HG03378 (cell line): ENCODE results near the gene SEC14L3.

Experiments used
- ATAC-seq: cut with Tn5 transposase; IDR thresholded peaks from one replicate; pipeline ENCODE4 v1.9.1; 2021; ENCODE audit warnings: mild to moderate bottlenecking, moderate library complexity; ENCODE audit not compliant: unreplicated experiment

The SEC14L3 gene

GRCh38 chr22:30424534-30425326 lies 47.1 kb downstream of the SEC14L3 start:
- no peak for ATAC-seq

DNA sequence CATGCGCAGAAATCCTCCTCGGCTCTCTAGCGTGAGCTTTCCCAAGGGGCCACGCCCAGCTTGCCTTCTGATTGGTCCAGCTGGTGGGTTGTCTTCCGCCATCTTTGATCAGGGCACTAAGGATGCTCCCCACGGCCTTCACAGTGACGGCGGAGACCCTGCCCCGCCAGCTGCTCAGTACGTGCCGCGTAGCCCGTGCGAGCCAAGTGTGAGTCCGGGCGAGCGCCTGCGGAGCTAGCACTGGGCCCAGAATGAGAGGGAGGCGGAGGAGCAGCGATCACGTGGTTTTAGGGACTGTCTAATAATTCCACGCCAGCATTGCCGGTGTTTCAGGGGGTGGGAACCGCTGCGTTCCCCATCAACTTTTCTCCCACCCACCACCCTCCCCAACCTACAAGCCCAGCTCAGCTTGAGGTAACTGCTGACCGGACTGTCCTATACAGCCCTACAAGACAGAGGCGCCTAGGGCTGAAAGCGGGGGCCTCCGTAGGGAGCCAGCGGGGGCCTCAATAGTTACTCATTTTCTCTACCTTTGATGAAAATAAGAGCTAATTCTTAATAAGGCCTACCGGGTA lies 47.8 kb downstream of the SEC14L3 start:
- ATAC-seq = peak; percentile 78

- ATAC-seq = peak; percentile 21
Measured at GRCh38 chr22:30423301-30423958, 48.4 kb downstream of the SEC14L3 start.

DNA sequence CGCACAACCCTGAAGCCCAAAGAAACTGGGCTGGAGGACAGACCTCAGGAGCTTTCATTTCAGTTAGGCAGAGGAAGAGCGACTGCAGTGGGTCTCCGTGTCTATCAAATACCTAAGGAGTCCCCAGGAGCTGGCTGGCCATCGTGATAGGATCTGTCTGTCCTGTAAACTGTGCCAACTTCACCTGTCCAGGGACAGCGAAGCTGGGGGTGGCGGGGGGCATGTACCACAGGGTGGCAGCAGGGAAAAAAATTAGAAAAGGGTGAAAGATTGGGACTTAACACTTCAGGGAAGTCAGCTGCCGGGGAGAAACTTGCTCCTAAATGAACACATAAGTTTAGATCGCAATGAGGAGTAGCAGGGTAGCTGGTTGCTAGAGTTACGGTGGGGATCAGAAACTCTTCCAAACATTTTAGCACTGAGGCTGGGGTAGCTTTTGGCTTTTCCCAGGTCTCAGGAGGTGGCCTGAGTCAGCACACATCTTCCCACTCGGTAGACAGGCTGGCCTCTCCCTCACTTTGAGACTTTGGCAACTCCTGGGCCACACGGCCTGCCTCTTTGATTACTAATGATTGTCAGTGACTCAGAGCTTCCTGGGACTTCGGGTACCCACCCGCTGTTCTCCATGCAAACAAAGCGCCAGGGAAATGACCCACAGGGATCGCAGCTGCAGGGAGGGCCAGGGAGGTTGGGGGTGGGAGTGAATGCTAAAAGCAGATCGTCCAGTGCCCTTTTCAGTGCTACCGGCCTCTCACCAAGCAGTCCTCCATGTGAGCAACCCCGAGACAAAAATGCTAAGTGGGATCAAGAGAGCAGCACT lies 49.1 kb downstream of the SEC14L3 start:
- ATAC-seq = no peak

DNA sequence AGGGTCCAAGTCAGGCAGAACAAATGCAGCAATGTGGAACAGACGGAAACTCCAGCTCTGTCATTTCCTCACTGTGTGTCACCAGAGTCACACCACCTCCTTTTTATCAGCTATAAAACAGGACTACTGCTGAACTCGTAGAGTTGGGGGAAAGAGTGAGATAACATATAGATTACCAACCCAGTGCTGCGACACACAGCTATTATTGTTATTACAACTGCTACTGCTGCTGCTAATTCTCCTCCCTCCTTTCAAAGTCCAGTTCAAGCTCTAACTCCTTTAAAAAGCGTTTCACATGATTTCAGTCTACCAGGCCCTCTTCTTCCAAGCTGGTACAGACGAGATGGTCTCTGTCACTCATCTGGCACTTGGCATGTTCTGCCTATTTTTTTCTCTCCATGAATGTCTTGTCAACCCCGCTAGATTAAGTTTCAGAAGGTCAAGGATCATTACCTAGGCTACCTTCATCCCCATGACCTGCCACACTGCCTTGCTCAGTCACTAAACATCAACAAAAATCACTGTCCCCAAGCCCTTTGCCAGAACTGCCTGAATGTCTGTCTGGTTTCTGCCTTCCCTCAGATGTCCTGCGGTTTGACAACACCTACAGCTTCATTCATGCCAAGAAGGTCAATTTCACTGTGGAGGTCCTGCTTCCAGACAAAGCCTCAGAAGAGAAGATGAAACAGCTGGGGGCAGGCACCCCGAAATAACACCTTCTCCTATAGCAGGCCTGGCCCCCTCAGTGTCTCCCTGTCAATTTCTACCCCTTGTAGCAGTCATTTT lies 49.9 kb downstream of the SEC14L3 start:
- no peak for ATAC-seq

DNA sequence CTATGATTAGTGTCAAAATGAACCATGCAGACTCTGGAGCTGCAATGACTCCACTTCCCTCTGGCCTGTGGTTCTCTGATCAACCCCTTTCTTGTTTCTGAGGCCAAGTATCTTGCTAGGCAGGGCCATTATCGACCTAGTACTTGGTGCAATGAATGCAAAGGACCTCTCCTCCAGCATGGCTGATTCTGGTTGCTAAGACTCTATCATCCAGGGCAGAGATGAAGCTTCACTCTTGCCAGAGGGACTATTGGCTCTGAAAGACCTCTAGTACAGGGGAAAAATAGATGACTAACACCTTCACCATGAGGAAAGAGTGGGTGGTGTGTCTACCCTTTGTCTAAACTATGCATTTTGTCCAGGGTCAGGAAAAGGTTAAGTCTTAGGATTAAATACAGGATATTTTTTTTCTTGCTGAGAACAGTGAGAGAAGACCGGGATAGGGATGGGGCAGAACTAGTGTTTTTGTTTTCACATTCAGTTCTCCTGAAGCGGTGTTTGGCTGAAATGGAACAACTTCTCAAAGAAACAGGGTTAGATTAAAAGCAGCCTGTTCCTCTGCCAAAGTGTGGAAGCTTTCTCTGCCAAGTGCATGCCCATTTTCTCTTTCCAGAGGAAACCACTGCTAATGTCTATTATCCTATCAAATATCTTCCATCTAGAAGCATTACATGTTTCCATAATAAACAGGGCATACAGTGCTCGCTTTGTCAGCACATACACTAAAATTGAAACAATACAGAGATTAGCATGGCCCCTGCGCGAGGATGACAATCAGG lies 51.3 kb downstream of the SEC14L3 start:
- no peak for ATAC-seq

DNA sequence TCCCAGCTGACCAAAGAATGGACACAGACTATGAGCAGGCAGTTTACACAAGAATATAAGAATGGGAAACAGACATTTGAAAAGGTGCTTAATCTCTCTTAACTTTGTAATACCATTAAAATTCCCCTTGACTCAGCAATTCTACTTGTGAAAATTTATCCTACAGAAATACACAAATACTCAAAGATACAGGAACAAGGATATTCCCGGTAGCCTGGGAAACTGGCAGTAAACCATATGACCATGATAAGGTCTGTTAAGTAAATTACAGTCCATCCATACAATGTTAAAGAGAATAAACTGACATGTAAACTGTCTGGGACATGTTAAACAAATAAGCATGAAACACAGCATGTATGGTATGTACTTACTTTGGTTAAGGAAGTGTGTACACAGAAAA lies 55.0 kb downstream of the SEC14L3 start:
- no peak for ATAC-seq

- no peak for ATAC-seq
Measured at GRCh38 chr22:30416403-30416802, 55.4 kb downstream of the SEC14L3 start.

GRCh38 chr22:30414525-30415047 lies 57.2 kb downstream of the SEC14L3 start:
- no peak for ATAC-seq

DNA sequence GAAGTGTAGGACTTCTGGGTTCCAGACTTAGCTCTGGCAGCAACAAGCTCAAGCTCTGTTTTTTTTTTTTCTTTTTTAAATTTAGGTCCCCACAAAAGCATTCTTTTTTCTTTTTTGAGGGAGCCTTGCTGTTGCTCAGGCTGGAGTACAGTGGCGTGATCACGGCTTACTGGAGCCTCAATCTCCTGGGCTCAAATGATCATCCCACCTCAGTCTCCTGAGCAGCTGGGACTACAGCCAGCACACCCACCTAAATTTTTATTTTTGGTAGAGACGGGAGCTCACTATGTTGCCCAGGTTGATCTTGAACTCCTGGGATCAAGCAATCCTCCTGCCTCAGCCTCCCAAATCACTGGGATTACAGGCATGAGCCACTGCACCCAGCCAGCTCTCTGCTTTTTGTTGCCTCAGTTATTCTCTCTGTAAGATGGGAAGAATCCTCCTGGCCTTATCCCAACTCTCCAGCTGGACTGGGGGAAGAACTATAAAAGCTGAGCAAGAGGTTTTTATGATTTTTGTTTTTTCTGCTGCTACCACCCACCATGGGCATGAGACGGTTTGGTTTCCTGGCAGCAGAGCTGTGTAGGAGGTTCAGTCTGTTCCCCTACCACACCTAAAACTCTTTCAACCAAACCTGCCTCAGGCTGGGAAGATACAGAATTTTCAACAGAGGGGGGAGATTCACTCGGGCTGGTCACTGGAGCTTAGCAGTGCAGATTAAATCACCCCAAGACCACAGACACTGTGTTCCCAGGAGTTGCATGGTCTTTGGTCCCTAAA lies 57.9 kb downstream of the SEC14L3 start:
- no peak for ATAC-seq

DNA sequence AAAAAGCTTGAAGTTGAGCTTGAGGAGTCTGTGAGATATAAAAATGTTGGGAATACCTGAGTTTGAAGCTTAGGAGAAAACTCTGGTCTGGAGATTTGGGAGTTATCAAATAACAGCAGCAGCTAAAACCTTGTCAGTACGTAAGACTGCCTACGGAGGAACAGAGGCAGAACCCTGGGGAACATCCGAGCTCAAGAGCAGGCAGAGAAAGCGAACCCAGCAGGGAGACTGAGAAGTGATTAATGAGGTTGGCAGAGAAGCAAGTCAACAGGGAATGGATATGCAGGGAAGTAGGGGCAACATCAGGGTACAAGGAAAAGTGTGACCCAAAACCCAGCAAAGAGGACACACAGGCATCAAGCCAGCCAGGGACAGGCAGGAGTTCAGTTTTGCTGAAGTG lies 58.8 kb downstream of the SEC14L3 start:
- ATAC-seq = no peak

DNA sequence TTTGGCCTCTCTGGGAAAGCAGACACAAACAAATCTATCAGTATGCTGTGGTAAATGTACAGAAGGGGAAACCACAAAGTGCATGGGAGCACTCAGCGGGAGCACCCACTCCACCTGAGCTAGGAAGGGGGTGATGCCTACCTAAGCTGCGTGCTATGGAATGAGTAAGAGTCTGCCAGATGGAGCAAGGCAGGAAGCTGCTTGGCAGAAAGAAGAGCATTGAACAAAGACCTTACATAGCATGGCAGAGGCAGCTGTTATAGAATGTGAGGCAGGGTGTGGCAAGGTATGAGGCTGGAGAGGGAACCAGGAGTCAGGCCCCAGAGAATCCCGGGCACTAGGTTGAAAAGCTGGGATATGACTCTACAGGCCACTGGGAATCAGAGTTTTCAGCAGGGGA lies 60.0 kb downstream of the SEC14L3 start:
- ATAC-seq = no peak
